H1 (cell line): ENCODE data around the gene EPB41L4A. TPM values are rescaled to one million over a fixed set of nuclear protein-coding genes. Genes with fewer than 3 reads are reported as not detected.

ENCODE experiments used
- POLR2A ChIP-seq, 2 experiments: IDR thresholded peaks; 1 replicate in 1 of 2; 2 replicates in 1 of 2; pipeline ENCODE4 v1.6.1; 2011; ENCODE audit warnings: low read depth in 2 of 2, low read length in 2 of 2, mild to moderate bottlenecking in 2 of 2; ENCODE audit errors: control extremely low read depth in 1 of 2
- POU5F1 ChIP-seq: IDR thresholded peaks from 2 replicates; pipeline ENCODE4 v1.6.1; 2011; ENCODE audit warnings: low read depth, mild to moderate bottlenecking, low read length, moderate library complexity
- RAD21 ChIP-seq, 2 experiments: IDR thresholded peaks in 1 of 2; conservative IDR thresholded peaks in 1 of 2; 2 replicates each; pipeline ENCODE4 v1.6.1; 2011; ENCODE audit warnings: low read depth in 2 of 2, low read length in 2 of 2, improper control_type of control experiment in 1 of 2, inconsistent platforms in 1 of 2, mild to moderate bottlenecking in 1 of 2, moderate library complexity in 1 of 2
- SRF ChIP-seq: IDR thresholded peaks from 2 replicates; pipeline ENCODE4 v1.6.1; 2011; ENCODE audit warnings: mild to moderate bottlenecking, low read depth, low read length, moderate library complexity
- polyA plus RNA-seq, 7 experiments: library from polyadenylated mRNA; depleted of rRNA in 3 of 7; stranded (reverse) in 5 of 7; unstranded in 2 of 7; fragments of >200 nt in 5 of 7; fragments of 200-250 nt in 2 of 7; gene quantifications; 1 replicate in 5 of 7; 2 replicates in 1 of 7; 4 replicates in 1 of 7; pipeline versions ENCODE4 v1.2.1 to v1.2.3, GENCODE V29; 2011 to 2013; ENCODE audit warnings: missing spikeins in 2 of 7, mixed read lengths in 2 of 7
- total RNA-seq: library from RNA; stranded (reverse); fragmentation: NEBNext Ultra II Directional; extraction: Animal tissue kit (Norgen Biotek cat#: 25700); gene quantifications from 2 replicates; pipeline ENCODE4 v1.2.1, GENCODE V29; 2021

Gene EPB41L4A
- total and polyA plus RNA-seq, 2 of the 8 experiments (the other 6 are each of a cell fraction or from before 2014, with no cell fraction given), result 1.6 to 4.6 TPM

DNA sequence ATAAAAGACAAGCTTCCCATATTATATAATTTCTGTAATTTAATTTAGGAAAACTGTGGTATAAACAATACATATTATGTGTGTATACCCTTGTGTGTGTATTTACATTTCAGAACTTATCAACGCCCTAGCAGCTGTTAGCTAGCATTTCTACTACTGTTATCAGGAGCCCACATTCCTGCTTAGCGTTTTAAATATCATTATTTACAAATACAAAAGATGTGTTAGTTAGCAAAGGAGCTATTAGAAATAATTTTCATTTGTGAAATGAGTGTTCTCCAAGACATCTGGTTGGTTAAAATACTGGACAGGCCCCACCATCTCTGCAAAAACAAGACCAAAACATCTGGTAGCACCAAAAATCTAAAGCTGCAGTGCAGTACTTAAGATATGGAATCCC lies 48.0 kb downstream of the EPB41L4A start (continued):
- TF ChIP-seq RAD21 (IDR thresholded peaks at IDR 0.05 in 1 of 2, conservative IDR thresholded peaks at IDR 0.05 in 1 of 2; ENCODE audit: low read depth in 2 of 2, low read length in 2 of 2), result no peak
- no peak for TF ChIP-seq POU5F1
- TF ChIP-seq POLR2A (IDR thresholded peaks at IDR 0.05; ENCODE audit: control extremely low read depth in 1 of 2, low read depth in 2 of 2, low read length in 2 of 2), result no peak
- no peak for TF ChIP-seq SRF
- TF ChIP-seq, all 59 proteins: peak for 0
